ENCODE results near the gene AOPEP. TPM values are rescaled to one million over a fixed set of nuclear protein-coding genes. Genes with fewer than 3 reads are reported as not detected.

AOPEP gene
- polyA plus RNA-seq, 1 donor from 2014 or later, result 10.0 TPM

DNA sequence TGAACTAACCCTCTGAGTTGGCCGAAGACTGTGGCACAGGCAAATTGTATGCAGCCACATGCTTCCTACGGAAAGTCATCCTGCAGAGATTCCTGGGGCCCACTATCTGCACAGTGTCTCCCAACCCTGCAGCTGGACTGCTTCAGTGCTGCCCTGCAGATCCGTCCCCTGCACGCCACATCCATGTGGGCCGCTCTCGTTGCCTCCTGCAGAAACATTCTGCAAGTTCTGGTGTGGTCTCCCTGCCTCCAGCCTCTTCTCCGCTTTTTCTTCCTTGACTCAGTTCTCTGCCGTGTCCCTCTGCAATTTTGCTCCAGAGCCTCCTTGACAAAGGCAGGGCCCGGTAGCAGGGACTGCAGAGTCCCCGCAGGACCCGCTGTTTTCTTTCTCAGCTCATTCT is 249.0 kb downstream of the AOPEP start:
- Histone ChIP-seq H3K27me3 (ENCODE audit: insufficient read depth, low read depth, low read length) (no peaks in the 10 kb centered on the region), H3K4me3 (ENCODE audit: low read length) (no peak overlapping the region), H3K79me2 (replicated peaks; ENCODE audit: insufficient read depth, low read length) (no peaks in the 10 kb centered on the region), H3F3A (ENCODE audit: insufficient read depth, low read length, poor library complexity, severe bottlenecking) (no peaks in the 10 kb centered on the region), H3K4me2 (ENCODE audit: low read length) (no peak overlapping the region), H3K9ac (ENCODE audit: low read length) (no peak overlapping the region), H3K36me3 (ENCODE audit: insufficient read depth, low read length) (no peaks in the 10 kb centered on the region), H4K20me1 (ENCODE audit: insufficient read depth) (no peaks in the 10 kb centered on the region), H3K9me2 (ENCODE audit: insufficient read depth, low read length) (no peaks in the 10 kb centered on the region), H3K9me3 (ENCODE audit: low read length) (no peaks in the 10 kb centered on the region), H2AFZ (ENCODE audit: low read depth, low read length) (no peak overlapping the region), H3K27ac (ENCODE audit: low read length) (no peak overlapping the region)
- TF ChIP-seq, protein P1, sequence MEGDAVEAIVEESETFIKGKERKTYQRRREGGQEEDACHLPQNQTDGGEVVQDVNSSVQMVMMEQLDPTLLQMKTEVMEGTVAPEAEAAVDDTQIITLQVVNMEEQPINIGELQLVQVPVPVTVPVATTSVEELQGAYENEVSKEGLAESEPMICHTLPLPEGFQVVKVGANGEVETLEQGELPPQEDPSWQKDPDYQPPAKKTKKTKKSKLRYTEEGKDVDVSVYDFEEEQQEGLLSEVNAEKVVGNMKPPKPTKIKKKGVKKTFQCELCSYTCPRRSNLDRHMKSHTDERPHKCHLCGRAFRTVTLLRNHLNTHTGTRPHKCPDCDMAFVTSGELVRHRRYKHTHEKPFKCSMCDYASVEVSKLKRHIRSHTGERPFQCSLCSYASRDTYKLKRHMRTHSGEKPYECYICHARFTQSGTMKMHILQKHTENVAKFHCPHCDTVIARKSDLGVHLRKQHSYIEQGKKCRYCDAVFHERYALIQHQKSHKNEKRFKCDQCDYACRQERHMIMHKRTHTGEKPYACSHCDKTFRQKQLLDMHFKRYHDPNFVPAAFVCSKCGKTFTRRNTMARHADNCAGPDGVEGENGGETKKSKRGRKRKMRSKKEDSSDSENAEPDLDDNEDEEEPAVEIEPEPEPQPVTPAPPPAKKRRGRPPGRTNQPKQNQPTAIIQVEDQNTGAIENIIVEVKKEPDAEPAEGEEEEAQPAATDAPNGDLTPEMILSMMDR (IDR thresholded peaks at IDR 0.05; ENCODE audit: poor library complexity, severe bottlenecking), result no peak
- no peak for TF ChIP-seq EP300 (conservative IDR thresholded peaks at IDR 0.05; ENCODE audit: poor library complexity, severe bottlenecking)
- TF ChIP-seq EZH2 (IDR thresholded peaks at IDR 0.05; ENCODE audit: borderline replicate concordance, insufficient read depth, low read length, poor library complexity, severe bottlenecking), result no peak
- no peak for TF ChIP-seq MXI1 (conservative IDR thresholded peaks at IDR 0.05; ENCODE audit: poor library complexity, severe bottlenecking)
- TF ChIP-seq SMC3 (conservative IDR thresholded peaks at IDR 0.05; ENCODE audit: poor library complexity), result no peak
- no peak for TF ChIP-seq RAD21 (conservative IDR thresholded peaks at IDR 0.05)
- TF ChIP-seq, protein P2, sequence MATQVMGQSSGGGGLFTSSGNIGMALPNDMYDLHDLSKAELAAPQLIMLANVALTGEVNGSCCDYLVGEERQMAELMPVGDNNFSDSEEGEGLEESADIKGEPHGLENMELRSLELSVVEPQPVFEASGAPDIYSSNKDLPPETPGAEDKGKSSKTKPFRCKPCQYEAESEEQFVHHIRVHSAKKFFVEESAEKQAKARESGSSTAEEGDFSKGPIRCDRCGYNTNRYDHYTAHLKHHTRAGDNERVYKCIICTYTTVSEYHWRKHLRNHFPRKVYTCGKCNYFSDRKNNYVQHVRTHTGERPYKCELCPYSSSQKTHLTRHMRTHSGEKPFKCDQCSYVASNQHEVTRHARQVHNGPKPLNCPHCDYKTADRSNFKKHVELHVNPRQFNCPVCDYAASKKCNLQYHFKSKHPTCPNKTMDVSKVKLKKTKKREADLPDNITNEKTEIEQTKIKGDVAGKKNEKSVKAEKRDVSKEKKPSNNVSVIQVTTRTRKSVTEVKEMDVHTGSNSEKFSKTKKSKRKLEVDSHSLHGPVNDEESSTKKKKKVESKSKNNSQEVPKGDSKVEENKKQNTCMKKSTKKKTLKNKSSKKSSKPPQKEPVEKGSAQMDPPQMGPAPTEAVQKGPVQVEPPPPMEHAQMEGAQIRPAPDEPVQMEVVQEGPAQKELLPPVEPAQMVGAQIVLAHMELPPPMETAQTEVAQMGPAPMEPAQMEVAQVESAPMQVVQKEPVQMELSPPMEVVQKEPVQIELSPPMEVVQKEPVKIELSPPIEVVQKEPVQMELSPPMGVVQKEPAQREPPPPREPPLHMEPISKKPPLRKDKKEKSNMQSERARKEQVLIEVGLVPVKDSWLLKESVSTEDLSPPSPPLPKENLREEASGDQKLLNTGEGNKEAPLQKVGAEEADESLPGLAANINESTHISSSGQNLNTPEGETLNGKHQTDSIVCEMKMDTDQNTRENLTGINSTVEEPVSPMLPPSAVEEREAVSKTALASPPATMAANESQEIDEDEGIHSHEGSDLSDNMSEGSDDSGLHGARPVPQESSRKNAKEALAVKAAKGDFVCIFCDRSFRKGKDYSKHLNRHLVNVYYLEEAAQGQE (IDR thresholded peaks at IDR 0.05; ENCODE audit: borderline replicate concordance), result no peak
- no peak for TF ChIP-seq TAF1 (IDR thresholded peaks at IDR 0.05; ENCODE audit: low read depth)
- no peak for TF ChIP-seq POLR2AphosphoS5 (IDR thresholded peaks at IDR 0.05)

DNA sequence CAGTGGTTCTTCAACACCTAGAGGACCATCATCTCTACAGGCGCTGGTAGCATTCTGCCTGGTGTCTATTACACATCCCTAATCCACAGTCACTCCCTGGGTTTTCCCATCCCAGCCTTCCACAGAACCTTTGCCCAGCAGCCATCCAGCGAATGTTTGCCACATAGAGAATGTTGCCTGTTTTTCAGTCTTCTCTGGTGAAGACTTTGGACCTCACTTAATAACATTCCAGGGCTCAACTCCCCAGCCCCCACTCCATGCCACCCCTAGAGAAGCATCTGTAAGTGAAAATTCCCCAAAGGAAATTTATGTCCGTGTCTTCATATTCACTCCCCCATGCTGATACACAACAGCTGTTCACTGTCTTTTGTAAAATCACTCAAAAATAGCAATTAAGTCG is 249.6 kb downstream of the AOPEP start:
- no peak overlapping the region for H3K27ac ChIP-seq (ENCODE audit: low read length)
- no peak overlapping the region for H3K4me2 ChIP-seq (ENCODE audit: low read length)
- H3K4me3 ChIP-seq (ENCODE audit: low read length), result no peak overlapping the region
- no peaks in the 10 kb centered on the region for H3K79me2 ChIP-seq (replicated peaks; ENCODE audit: insufficient read depth, low read length)
- no peaks in the 10 kb centered on the region for H3K9me3 ChIP-seq (ENCODE audit: low read length)
- no peaks in the 10 kb centered on the region for H4K20me1 ChIP-seq (ENCODE audit: insufficient read depth)
- TF ChIP-seq EP300 (conservative IDR thresholded peaks at IDR 0.05; ENCODE audit: poor library complexity, severe bottlenecking), result no peak
- TF ChIP-seq, protein P1 (IDR thresholded peaks at IDR 0.05; ENCODE audit: poor library complexity, severe bottlenecking), result no peak
- H3K27me3 ChIP-seq (ENCODE audit: insufficient read depth, low read depth, low read length), result no peaks in the 10 kb centered on the region
- H3K9ac ChIP-seq (ENCODE audit: low read length), result no peak overlapping the region
- H3K36me3 ChIP-seq (ENCODE audit: insufficient read depth, low read length), result no peaks in the 10 kb centered on the region
- H3F3A ChIP-seq (ENCODE audit: insufficient read depth, low read length, poor library complexity, severe bottlenecking), result no peaks in the 10 kb centered on the region
- H3K9me2 ChIP-seq (ENCODE audit: insufficient read depth, low read length), result no peaks in the 10 kb centered on the region
- H2AFZ ChIP-seq (ENCODE audit: low read depth, low read length), result no peak overlapping the region
